ENCODE data around the gene ZDHHC24.

DNA sequence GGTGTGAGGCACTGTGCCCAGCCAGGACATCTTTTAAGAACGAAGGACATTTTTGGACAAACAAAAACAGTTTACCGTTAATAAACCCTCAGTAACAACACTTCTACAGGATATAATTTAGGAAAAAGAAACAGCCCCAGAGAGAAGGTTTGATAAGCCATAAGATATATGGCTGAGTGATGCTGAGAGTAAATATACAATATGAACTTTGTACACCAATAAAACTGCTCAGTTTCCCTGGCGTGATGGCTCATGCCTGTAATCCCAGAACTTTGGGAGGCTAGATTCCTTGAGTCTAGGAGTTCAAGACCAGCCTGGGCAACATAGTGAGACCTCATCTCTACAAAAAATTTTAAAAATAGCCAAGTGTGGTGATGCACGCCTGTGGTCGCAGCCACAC lies 47.3 kb downstream of the ZDHHC24 start:
- TF ChIP-seq, protein P1, sequence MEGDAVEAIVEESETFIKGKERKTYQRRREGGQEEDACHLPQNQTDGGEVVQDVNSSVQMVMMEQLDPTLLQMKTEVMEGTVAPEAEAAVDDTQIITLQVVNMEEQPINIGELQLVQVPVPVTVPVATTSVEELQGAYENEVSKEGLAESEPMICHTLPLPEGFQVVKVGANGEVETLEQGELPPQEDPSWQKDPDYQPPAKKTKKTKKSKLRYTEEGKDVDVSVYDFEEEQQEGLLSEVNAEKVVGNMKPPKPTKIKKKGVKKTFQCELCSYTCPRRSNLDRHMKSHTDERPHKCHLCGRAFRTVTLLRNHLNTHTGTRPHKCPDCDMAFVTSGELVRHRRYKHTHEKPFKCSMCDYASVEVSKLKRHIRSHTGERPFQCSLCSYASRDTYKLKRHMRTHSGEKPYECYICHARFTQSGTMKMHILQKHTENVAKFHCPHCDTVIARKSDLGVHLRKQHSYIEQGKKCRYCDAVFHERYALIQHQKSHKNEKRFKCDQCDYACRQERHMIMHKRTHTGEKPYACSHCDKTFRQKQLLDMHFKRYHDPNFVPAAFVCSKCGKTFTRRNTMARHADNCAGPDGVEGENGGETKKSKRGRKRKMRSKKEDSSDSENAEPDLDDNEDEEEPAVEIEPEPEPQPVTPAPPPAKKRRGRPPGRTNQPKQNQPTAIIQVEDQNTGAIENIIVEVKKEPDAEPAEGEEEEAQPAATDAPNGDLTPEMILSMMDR (IDR thresholded peaks at IDR 0.05) = no peak
- TF ChIP-seq POLR2A (IDR thresholded peaks at IDR 0.05) (no peak), EP300 (IDR thresholded peaks at IDR 0.05) (no peak)

Measured in gastroesophageal sphincter (tissue), 3 donors.